Measurements from ENCODE around the gene SMARCB1. TPM values are rescaled to one million over a fixed set of nuclear protein-coding genes. Genes with fewer than 3 reads are reported as not detected.

Gene SMARCB1
- total RNA-seq, 4 donors from 2014 or later: 54.2 to 73.9 (median 61.3) TPM

- H3K9me3 ChIP-seq: no peaks in the 10 kb centered on the region
- H3K27me3 ChIP-seq: no peaks in the 10 kb centered on the region
- peak in 1 of 2 donors; percentile 50 for TF ChIP-seq POLR2A (IDR thresholded peaks at IDR 0.05)
- TF ChIP-seq CTCF (IDR thresholded peaks at IDR 0.05): peak; percentile 49 to 81
- TF ChIP-seq POLR2AphosphoS5 (IDR thresholded peaks at IDR 0.05): peak in 1 of 3 donors; percentile 61
- no peak for TF ChIP-seq EP300 (IDR thresholded peaks at IDR 0.05)
- WGBS: 13% methylated on average over 6 of the region's 63 CpGs
- H3K36me3 ChIP-seq: peaks cover 2% of the 10 kb centered on the region
- peak within 1 kb of the TSS; percentile 74 for H3K4me3 ChIP-seq
- H3K4me1 ChIP-seq: peaks cover 59% of the 10 kb centered on the region
- peak within 1 kb of the TSS; percentile 86 for H3K27ac ChIP-seq
- DNase-seq (ENCODE audit: low spot score in 2 of 2): peak; percentile 89 to 90
Observed at GRCh38 chr22:23767673-23768548, 18.9 kb upstream of the SMARCB1 start, which contains the start of gene CHCHD10. Gene CHCHD10 (minus strand): TSS chr22:23767972. CDS start chr22:23767874, 98 bp downstream.

GRCh38 chr22:23769321-23769965 lies 17.3 kb upstream of the SMARCB1 start:
- WGBS: 86% methylated on average over 2 of the region's 6 CpGs
- peaks cover 2% of the 10 kb centered on the region for H3K36me3 ChIP-seq
- peaks cover 62% of the 10 kb centered on the region for H3K4me1 ChIP-seq
- no peak overlapping the region for H3K27ac ChIP-seq
- H3K27me3 ChIP-seq: no peaks in the 10 kb centered on the region
- DNase-seq (ENCODE audit: low spot score in 2 of 2): no peak
- H3K9me3 ChIP-seq: no peaks in the 10 kb centered on the region
- TF ChIP-seq CTCF (IDR thresholded peaks at IDR 0.05) (no peak), EP300 (IDR thresholded peaks at IDR 0.05) (no peak), POLR2A (IDR thresholded peaks at IDR 0.05) (no peak), POLR2AphosphoS5 (IDR thresholded peaks at IDR 0.05) (no peak)
- H3K4me3 ChIP-seq: no peak overlapping the region

- Histone ChIP-seq H3K36me3 (no peaks in the 10 kb centered on the region), H3K27ac (no peak overlapping the region), H3K4me1 (peaks cover 54% of the 10 kb centered on the region), H3K27me3 (no peaks in the 10 kb centered on the region), H3K4me3 (peak overlapping the region; percentile 56), H3K9me3 (no peaks in the 10 kb centered on the region)
- 8% methylated on average over 4 of the region's 6 CpGs for WGBS
- no peak for DNase-seq (ENCODE audit: low spot score in 2 of 2)
- no peak for TF ChIP-seq EP300 (IDR thresholded peaks at IDR 0.05)
- no peak for TF ChIP-seq POLR2A (IDR thresholded peaks at IDR 0.05)
- no peak for TF ChIP-seq POLR2AphosphoS5 (IDR thresholded peaks at IDR 0.05)
- TF ChIP-seq CTCF (IDR thresholded peaks at IDR 0.05): no peak
Observed at GRCh38 chr22:23772315-23772648, 14.5 kb upstream of the SMARCB1 start.

GRCh38 chr22:23772649-23773473 lies 13.9 kb upstream of the SMARCB1 start, which contains the start of gene MMP11:
Gene MMP11 (plus strand): TSS chr22:23772849. CDS start chr22:23772871, 22 bp downstream.
- Histone ChIP-seq H3K27ac (no peak within 1 kb of the TSS), H3K4me1 (peaks cover 49% of the 10 kb centered on the region)

More at GRCh38 chr22:23772649-23773473, 13.9 kb upstream of the SMARCB1 start, which contains the start of gene MMP11:
- no peak for TF ChIP-seq EP300 (IDR thresholded peaks at IDR 0.05)
- TF ChIP-seq POLR2A (IDR thresholded peaks at IDR 0.05): no peak
- TF ChIP-seq CTCF (IDR thresholded peaks at IDR 0.05): no peak
- no peak for TF ChIP-seq POLR2AphosphoS5 (IDR thresholded peaks at IDR 0.05)
- peak in 1 of 2 donors; percentile 77 for DNase-seq (ENCODE audit: low spot score in 2 of 2)
- WGBS: 30% methylated on average over 7 of the region's 79 CpGs
- Histone ChIP-seq H3K36me3 (no peaks in the 10 kb centered on the region), H3K9me3 (no peaks in the 10 kb centered on the region), H3K27me3 (no peaks in the 10 kb centered on the region), H3K4me3 (peak within 1 kb of the TSS; percentile 56)
